Sigmoid colon (tissue), 4 donors: Measurements from ENCODE around the gene DNAJC25.

ENCODE experiments used
- CTCF ChIP-seq, 4 experiments: fragments of 450-650 bp in 3 of 4; fragments of 200-600 bp in 1 of 4; IDR thresholded peaks; one replicate each; pipeline ENCODE4 v1.5.1; 2016 to 2019; ENCODE audit warnings: antibody characterized with exemption in 4 of 4, mild to moderate bottlenecking in 3 of 4, moderate library complexity in 2 of 4
- EP300 ChIP-seq, 4 donors: sonication (generic); formaldehyde crosslinking; IDR thresholded peaks; one replicate each; pipeline ENCODE4 v1.6.1; 2017; ENCODE audit warnings: antibody characterized with exemption in 4 of 4
- POLR2A ChIP-seq, 2 donors: fragments of 450-650 bp; IDR thresholded peaks; one replicate each; pipeline ENCODE4 v1.6.1; 2016; ENCODE audit warnings: antibody characterized with exemption in 2 of 2, mild to moderate bottlenecking in 2 of 2, moderate library complexity in 2 of 2
- POLR2AphosphoS5 ChIP-seq, 4 donors: sonication (generic); formaldehyde crosslinking; IDR thresholded peaks; one replicate each; pipeline ENCODE4 v1.6.1; 2017; ENCODE audit warnings: antibody characterized with exemption in 4 of 4

- TF ChIP-seq POLR2A (IDR thresholded peaks at IDR 0.05) (no peak), CTCF (IDR thresholded peaks at IDR 0.05) (no peak), POLR2AphosphoS5 (IDR thresholded peaks at IDR 0.05) (no peak), EP300 (IDR thresholded peaks at IDR 0.05) (no peak)
Observed at GRCh38 chr9:111659691-111660090, 28.6 kb downstream of the DNAJC25 start.
